Measurements from ENCODE around the gene FAAP20. TPM values are rescaled to one million over a fixed set of nuclear protein-coding genes. Genes with fewer than 3 reads are reported as not detected.

FAAP20 gene
- total RNA-seq, 1 experiment from 2014 or later = 119 TPM

GRCh38 chr1:2231532-2232254, 37.1 kb upstream of the FAAP20 start:
- Histone ChIP-seq H3K4me1 (ENCODE audit: insufficient read depth, low read length) (no peaks in the 10 kb centered on the region; the same call in 1 of the 2 replicates), H3K23me2 (ENCODE audit: insufficient read length, low read depth, low read length, poor library complexity, severe bottlenecking) (peaks cover 31% of the 10 kb centered on the region), H3K9ac (ENCODE audit: extremely low read depth, insufficient read length, low read length) (no peak overlapping the region), H4K5ac (ENCODE audit: insufficient read length, low read depth, low read length) (no peak overlapping the region), H3K79me1 (ENCODE audit: insufficient read depth, low read depth, low read length, poor library complexity, severe bottlenecking) (peaks cover 15% of the 10 kb centered on the region), H2BK12ac (ENCODE audit: insufficient read length, low read depth, low read length) (no peak overlapping the region), H3K4me2 (ENCODE audit: insufficient read depth, insufficient read length, low read length) (peak overlapping the region; percentile 65), H3K23ac (ENCODE audit: insufficient read length, low read depth, low read length) (no peak overlapping the region), H3K79me2 (ENCODE audit: insufficient read depth, low read length) (peaks cover 70% of the 10 kb centered on the region; the same call in 1 of the 2 replicates), H2BK20ac (ENCODE audit: low read depth, low read length, poor library complexity, severe bottlenecking) (no peak overlapping the region), H2AK5ac (ENCODE audit: insufficient read length, low read length) (no peak overlapping the region), H3K14ac (ENCODE audit: insufficient read depth, low read length) (no peak overlapping the region; the same call in 1 of the 2 replicates), H3K4ac (ENCODE audit: low read depth, low read length) (no peak overlapping the region), H2BK120ac (ENCODE audit: low read depth, low read length, poor library complexity, severe bottlenecking) (no peak overlapping the region), H3K56ac (ENCODE audit: insufficient read length, low read depth, low read length) (no peak overlapping the region), H3K18ac (ENCODE audit: insufficient read length, low read depth, low read length) (no peak overlapping the region), H4K20me1 (ENCODE audit: control insufficient read depth, insufficient read depth, insufficient read length) (no peaks in the 10 kb centered on the region), H3K27ac (ENCODE audit: insufficient read length, low read depth, low read length) (no peak overlapping the region), H3K9me3 (ENCODE audit: control insufficient read depth, low read depth, low read length) (no peaks in the 10 kb centered on the region), H2BK15ac (ENCODE audit: low read depth, low read length) (no peak overlapping the region), H4K8ac (replicated peaks; ENCODE audit: insufficient read length, low read depth, low read length) (no peak overlapping the region), H2BK5ac (ENCODE audit: insufficient read length, low read length) (no peak overlapping the region), H3T11ph (ENCODE audit: low read length) (no peak overlapping the region), H3K27me3 (ENCODE audit: insufficient read depth, low read length) (no peaks in the 10 kb centered on the region), H2AFZ (ENCODE audit: low read length) (no peak overlapping the region), H4K91ac (ENCODE audit: insufficient read length, low read depth, low read length) (no peak overlapping the region)
- Mint-ChIP-seq H3K36me3 (ENCODE audit: insufficient read depth in 1 of 3, low read depth in 3 of 3) (peaks cover 6 to 25% (median 10%) of the 10 kb centered on the region in 3 experiments; a peak in 5 of 7 replicates), H3K9me3 (no peaks in the 10 kb centered on the region), H3K4me3 (peak overlapping the region; percentile 96 to 97), H3K27me3 (ENCODE audit: low read depth) (peaks cover 3% of the 10 kb centered on the region; the same call in 1 of the 2 replicates), H3K4me1 (peaks cover 49 to 55% of the 10 kb centered on the region in 2 experiments), H3K27ac (peak overlapping the region; percentile 77 to 83 (median 83); a peak in 4 of 7 replicates)
- no CpG with 5 or more reads among the region's 26 CpGs for WGBS (ENCODE audit: extremely low coverage, insufficient read length, low lambda C conversion rate)
- peak; percentile 71 for DNase-seq
- TF ChIP-seq CTCF (conservative IDR thresholded peaks at IDR 0.05) = no peak

Measured in H9 (cell line).